ENCODE data around the gene CPEB4. TPM values are rescaled to one million over a fixed set of nuclear protein-coding genes. Genes with fewer than 3 reads are reported as not detected.

CPEB4 gene
- total RNA-seq, 1 experiment from 2014 or later = 12.5 TPM

DNA sequence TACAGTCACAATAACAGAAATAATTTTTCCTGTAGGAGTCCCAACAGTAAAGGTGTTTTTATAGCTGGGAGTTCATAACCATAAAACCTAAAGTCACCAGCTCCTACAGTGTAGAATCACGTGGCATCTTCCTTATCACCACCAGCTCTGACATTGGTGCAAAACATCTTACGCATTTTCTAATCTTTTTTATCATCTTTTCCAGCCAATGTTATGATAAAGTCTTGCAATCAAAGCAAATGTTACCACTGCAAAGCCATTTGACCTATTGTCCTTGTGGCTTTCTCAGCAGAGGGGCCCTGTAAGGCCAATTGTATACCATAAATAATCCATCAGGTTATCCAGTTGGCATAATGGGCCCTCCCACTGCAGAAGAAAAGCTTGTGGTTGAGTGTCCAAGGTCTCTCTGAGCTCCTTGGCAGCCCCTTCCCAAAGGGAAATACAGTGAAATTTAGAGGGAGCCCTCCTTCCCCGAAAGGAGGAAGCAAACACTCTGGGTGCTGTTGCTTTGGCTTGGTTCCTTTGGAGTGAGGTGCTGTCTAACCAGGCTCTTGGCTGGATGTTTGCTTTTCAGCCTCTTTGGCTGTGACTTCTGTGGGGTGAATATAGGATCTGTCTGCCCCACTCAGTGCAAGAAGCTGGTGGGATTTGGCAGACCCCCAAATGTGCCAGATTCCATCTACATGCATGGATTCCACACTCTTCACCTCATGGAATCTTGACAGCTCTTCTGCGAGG lies 29.3 kb upstream of the CPEB4 start:
- DNase-seq (ENCODE audit: low read depth) = no peak

DNA sequence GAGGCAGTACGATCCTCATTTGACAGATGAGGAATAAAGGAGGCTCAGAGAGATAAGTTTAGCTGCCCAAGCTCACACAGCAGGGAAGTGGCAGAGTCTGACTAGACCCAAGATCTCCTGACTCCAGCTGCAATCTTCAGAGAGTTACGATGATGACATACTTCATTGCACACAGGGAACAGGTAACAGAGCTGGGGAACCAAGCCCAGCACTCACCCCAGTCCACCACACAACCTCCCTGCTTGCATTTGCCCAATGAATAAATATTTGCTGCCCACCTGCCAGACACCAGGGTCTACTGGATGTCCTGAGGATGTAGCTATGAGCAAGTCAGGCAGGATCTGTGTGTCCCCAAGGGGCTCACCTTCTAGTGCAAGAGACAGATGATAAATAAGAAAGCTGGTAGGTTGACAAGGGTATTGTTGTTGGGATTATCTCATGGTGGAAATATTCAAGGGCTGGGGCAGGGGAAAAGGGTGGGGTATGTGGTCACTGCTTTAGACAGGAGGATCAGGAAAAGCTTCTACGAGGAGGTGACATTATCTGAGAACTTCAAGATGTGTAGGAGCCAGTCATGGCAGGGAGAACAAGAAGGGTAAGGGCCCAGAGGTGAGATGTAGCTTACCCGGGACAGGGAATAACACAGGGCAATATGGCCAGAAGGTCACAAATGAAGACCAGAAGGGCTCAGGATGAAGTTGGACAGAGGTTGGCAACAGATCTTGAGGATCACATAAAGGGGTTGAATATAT lies 28.6 kb upstream of the CPEB4 start:
- DNase-seq (ENCODE audit: low read depth) = no peak

DNA sequence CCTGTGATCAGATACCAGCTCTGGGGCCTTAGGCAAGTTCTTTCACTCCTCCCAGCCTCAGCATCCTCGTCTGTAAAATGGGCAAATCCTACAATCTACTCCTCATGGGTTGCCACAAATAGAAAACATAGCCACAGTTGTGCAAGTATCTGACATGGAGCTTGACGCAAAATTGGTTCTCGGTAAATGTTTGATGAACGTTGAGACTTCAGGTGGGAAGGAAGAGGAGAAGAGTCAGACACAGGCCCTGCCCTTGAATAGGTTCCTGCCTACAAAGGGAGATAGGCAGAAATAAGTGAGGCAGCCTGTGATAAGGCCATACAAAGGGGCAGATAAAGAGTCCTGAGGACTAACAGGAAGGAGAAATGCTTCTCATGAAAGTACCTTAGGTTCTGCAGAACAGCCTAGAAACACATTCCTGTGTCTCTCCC lies 26.1 kb upstream of the CPEB4 start:
- no peak for DNase-seq (ENCODE audit: low read depth)

DNA sequence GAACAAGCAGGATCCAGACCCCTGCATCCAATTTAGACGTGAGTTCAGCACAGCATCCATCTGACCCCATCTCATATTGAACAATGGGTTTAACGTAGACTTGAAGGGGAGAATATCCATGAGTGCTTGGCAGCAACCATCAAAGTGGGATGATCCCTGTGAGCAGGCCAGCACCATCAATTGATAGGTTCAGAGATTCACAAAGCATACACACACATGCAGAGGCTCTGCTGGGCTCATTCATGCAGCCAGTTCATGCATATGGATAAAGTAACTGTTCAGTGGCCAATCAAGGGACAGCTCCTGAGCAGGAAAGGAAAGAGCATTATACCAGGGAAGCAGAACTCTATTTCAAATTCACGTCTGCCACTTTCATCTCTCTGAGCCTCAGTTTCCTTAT lies 24.8 kb upstream of the CPEB4 start:
- DNase-seq (ENCODE audit: low read depth) = no peak

DNA sequence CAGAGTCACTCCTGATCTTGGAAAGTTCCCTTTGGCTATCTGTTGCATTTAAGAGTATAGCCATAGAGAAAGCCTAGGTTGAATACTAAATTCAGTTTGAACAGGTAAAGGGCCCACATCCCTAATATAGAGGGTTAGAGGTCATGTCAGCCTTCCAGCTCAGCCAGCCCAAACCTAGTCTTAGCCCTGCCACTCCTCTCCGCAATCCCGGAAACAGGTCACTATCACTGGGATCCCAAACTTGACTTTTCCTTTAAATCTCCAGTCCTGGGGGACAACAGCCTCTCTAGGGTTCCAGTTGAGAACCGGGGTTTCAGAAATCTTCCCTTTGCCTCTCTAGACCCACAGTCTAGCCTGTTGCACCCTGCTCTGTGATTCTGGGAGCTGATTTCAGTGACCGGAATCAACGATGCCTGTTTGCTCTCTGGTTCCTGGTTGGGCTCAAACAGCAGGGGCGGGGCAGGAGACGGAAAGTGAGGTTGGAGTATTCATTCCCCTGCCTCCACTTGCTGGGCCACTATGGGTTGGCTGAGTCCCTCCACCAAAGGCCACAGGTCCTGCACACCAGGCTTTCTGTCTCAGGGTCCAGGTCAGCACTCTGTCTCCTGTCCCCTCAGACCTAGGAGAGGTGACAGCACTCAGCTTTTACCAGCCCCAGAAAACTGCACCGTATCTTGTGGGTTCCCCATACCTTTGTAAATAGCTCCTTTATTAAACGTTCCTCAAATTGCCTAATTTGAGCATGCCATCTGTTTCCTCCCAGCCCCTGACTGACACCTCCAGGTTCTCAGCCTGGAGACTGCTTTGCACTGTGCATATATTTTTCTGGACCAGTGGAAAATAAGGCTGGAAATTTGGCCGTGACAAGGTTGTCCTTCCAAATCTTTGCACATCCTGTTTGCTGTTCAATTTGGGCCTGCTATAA lies 23.8 kb upstream of the CPEB4 start:
- DNase-seq (ENCODE audit: low read depth) = no peak

DNA sequence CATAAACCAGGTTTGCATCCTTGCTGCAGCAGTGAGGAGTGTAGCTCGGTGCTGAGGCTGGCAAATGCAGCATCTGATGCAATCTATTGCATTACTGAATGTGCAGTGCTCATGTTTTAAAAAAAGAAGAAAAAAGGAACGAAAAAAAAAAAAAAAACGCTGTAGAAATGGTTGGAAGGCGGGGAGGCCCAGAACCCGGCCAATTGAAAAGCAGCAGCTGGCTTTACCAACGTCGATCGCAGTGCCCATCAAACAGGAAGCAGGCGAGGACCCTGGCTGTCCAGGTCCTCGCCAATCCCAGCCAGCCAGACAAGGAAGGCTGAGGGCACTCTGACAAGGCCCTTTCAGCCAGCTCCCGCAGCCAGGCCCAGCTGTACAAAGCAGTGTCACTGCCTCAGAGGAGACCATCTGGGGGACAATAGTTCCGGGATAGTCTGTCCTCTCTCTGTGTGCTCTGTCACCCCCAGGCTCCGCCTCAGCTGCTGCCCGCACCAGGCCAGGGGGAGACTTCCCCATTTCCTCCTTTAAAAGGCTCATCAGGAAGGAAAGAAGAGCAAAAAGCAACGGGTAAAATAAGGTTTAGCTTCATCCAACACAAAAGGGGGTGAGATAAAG lies 21.8 kb upstream of the CPEB4 start:
- DNase-seq (ENCODE audit: low read depth) = no peak

DNA sequence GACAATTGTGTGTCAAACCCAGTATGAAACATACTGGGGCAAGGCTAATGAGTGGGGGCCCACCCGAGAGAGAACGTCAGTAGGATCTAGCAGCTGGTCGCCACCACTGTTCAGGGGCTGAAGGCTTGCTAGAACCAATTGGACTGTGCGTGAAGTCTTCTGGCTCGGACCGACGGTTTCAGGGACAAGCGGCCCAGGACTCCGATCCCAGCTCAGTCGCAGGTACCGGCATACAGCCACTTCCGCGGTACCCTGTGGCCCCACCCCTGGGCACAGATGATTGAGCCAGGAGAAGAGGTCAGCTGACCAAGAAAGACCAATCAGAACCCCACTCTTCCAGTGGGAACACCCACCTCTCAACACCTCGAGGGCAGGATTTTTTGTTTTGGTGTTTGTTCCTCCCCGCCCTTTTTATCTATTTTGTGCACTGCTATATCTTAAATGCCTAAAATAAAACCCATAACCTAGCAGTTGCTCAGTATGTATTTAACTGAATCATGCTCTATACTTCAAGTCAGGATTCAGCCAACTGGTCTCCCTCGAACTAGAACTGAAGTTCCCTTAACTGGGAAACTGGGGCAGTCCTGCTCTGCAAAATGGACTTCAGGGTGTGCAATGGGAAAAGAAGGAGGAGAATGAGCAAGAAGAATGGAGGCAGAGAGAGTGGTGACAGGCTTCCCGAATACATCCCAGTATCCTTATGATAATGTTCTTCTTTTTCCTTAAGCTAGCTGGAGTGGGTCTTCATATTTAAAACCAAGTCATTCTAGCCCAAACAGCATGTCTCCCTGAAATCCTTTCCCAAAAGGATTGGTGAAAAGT lies 21.1 kb upstream of the CPEB4 start:
- DNase-seq (ENCODE audit: low read depth) = no peak

DNA sequence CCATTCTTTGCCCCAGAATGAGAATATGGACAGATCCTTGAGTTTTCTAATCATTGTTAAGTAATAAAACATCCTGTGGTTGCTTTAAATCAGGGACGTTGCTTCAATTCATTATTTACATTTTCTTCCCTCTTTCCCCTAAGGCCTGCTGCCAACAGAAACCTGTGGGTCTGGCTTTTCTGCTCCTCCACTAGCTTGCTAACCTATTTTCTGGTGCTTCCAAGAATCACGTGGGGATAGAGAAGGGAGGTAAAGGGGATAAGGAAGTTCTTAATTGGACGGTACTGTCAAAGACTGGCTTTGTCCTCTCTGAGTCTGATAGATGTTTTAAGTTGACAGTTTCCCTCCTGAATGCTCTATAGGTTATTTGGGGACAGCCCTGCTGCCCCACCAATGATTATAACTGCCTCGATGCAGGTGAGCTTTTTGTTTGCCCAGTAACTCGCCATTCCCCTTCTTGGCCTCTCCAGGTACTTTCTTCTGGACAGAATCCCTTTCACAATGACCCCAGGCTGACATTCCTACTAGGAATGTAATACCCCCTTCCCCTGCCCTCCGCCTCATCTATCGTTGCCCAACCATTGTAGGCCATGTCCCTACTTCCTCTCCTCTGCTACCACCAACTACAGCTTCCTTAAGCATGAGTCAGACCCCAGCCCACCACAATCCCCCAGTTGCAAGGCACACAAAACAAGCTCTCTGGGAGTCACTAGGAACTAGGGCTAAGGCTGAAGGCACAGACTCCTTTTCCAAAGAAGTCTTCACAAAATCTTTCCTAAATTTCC lies 19.9 kb upstream of the CPEB4 start:
- DNase-seq (ENCODE audit: low read depth) = peak; percentile 74

DNA sequence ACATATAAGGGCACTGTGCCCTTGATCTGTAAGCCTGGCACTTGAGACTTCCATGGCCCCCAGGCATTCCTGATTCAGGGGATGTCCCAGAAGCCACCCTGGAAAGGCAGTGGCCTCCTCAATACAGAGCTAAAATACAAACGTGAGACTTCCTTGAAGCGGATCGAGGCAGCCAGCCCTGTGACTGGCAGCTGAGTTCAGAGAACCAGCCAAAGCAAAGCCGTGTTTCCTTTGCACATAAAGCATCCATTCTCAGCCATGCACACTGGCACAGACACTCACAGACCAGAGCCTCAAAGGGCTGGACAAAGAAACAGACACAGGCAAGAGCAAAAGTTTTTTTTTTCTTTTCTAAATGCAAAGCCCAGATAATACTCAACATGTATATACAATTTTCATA lies 18.8 kb upstream of the CPEB4 start:
- peak; percentile 23 for DNase-seq (ENCODE audit: low read depth)

DNA sequence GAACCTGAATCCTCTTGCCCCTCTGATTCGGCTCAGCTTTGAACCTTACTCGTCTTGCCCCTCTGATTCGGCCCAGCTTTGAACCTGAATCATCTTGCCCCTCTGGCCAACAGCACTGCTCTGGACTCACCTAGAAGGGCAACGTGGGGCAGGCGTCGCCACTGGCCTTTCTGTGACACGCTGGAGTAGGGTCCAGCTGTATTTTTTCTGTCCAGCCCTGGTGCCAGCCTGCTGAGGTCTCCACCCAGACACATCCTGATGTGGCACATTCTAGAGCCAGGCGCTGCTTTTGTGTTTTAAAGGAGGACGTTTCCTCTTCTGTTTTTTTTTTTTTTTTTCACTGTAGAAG lies 15.2 kb upstream of the CPEB4 start:
- DNase-seq (ENCODE audit: low read depth) = no peak

DNA sequence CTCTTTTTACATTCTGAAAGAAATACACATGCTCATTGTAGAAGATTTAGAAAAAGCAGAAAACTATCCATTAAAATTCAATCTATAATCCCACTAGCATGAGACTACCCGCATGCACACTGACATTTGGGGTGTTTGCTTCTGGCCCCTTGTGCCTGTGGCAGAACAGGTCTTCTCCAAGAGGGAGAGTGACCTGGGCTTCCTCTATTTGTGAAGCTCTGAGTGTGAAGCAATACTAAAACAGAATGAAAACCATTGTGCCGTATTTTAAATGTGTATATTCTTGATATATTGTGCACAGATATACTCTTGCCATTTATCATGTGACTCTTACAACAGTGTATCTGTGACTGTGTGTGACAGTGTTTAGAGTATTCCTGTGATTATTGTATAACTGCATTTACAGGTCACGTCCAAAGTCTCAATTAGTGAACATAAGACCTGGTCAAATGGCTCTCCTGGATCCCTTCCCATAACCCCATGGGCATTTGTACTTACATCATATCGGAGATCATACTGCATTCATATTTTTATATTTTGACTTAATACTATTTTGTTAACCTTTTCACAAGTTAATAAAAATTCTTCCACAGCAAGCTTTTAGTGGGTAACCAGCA lies 14.7 kb upstream of the CPEB4 start:
- DNase-seq (ENCODE audit: low read depth) = no peak

DNA sequence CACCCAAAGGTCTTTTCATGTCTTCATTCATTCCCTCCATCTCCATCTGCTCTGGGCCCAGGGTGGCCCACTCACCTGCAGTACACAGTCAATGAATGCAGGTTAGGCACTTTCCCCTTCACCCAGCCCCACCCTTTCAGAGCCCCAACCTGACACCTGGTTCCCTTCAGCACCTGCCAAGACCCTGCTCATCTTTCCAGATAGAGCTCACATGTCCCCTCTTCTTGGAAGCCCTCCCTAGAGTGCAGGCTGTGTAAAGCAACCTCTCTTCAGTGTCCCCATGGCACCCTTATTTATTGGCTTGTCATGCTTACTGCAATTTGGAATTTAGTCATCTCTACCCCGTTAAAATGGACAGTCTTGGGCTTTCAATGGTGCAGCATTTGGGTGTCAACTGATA lies 13.0 kb upstream of the CPEB4 start:
- no peak for DNase-seq (ENCODE audit: low read depth)

DNA sequence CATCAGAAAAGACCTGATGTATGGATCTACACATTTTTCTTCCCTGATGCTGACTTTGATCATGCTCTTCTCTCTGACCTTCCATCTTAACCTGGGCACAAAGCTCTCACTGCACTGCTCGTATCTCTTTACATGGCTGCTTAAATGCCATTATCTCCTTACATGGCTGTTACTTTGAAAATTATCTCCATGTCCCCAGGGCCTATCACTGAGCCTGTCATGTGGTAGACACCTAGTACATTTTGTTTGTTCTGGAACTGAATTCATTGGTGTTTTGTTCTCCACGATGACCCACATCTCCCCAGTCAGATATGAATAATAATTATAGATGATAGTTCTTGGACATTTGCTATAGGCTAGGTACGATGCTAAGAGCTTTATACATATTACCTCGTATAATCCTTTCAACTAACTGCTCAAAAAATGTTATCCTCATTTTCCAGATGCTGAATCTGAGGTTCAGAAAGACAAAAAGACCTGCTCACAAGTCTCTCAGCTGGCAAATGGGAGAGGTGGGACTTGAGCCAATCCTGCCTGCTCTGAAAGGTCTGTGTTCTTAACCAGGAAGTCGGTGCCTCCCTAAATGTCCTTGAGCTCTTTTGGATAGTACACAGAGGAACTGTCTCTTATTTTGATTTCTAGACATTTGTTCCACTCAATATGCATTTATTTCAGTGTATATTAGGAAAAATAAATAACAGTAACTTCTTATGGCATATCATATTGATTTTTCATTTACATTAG lies 9.8 kb upstream of the CPEB4 start:
- no peak for DNase-seq (ENCODE audit: low read depth)

DNA sequence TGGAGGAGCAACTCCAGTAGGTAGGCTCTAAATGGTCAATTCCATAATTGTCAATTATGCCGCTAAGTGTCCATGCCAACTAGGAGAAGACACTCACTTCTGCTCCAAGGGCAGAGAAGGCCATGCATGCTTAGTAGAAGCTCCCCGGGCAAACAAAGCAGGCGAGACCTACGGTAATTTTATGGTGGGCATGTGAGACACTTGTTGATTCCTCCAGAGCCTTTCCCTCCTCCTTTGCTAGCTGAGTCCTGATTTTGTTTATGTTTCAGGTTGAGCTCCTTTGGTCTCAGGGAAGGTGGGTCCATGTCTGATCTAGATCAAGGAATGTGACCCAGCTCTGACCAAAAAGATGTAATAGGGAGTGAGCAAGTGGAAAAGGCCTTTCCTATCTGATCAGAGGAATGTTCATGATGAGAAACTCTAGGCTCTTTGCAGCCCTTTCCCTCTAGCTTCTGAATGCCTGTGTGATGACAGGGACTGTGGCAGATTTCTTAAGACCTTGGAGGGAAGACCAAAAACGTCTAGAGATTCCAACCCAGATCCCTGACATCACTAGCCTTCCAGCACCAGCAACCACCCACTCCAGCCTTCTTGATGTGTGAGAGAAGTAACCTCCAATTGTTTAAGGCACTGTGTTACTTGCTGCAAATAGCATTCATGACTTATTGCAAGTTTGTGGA lies 7.7 kb upstream of the CPEB4 start:
- DNase-seq (ENCODE audit: low read depth) = peak; percentile 13

DNA sequence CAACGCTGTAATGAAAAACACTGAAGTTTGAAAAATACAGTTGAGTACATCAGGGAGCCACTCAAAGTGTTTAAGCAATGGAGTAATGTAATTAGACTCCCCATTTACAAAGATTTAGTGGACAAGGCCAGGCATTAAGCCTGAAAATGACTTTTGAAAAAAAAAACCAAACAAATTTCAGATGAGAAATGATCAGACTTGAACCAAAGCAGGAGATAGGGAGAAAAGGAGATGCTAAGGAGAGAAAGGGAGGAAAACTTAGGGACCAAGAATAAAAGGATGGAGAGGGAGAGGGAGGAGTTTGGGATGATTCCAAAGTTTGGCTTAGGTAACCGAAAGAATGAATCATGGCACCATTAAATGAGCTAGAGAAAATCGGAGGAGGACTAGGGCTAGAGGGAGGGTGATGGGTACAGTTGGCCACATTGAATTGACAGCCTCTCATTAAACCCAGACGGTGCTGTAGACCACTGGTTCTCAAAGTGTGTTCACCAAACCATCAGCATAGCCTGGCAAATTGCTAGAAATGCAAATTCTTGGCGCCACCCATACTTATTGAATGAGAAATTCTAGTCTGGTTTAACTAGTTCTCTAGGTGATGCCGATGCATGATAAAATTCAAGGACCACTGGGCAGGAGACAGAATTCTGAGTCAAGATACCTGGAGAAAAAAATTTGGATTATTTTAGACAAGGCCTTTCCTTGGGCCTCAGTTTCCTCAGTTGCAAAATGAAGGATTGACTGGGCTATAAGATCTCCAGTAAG lies 6.2 kb upstream of the CPEB4 start:
- DNase-seq (ENCODE audit: low read depth) = peak; percentile 49

DNA sequence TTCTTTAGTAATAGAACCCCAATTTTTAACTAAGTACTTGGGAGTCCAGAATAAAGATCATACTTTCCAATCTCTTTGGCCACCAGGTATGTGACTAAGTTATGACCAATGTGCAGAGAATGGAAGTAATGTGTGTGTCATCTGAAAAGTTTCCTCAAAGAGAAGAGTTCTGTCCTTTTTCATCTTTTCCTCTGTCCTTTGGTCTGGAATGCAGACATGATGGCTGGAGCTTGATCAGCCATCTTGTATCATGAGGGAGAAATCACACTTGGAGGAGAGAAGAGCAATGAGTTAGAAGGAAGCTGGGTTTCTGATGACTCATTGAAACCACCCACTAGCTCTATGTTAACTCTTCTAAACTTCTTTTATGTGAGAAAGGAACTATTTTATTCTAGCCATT lies 5.5 kb upstream of the CPEB4 start:
- DNase-seq (ENCODE audit: low read depth) = peak; percentile 38

DNA sequence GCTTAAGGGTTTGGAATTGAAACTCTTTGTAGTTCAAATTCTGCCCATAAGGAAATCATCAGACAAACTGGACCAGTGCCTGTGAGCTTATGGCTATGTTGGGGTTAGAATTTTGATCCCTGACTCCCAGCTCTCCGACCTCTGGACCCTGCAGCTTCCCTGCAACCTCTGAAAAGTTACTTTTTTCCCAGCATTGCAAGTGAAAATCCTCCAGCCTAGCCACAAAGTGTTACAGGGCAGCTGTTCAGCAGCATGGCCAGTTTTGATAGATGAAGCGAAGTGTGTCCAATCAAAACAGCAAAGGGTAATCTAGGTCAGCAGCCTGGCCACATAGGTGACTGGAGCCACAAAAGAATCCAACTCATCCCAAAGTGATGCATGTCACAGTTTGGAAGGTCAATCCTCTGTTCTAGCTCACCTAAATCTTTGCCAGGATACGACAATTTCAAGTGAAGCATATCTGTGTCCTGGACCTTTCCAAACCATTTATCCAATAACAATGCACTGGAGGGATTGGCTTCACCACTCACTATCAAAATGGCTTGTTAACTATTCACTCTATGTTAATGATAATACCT lies 4.7 kb upstream of the CPEB4 start:
- DNase-seq (ENCODE audit: low read depth) = no peak

Data from RPMI7951 (cell line).